Islet of Langerhans (tissue), 1 donor: ENCODE results near the gene FIBCD1.

ENCODE experiments used
- FAIRE-seq: peaks from one replicate; lab custom pipeline; 2011; peaks lifted over from hg19 to GRCh38; lab: Jason Lieb, UNC

Gene FIBCD1

DNA sequence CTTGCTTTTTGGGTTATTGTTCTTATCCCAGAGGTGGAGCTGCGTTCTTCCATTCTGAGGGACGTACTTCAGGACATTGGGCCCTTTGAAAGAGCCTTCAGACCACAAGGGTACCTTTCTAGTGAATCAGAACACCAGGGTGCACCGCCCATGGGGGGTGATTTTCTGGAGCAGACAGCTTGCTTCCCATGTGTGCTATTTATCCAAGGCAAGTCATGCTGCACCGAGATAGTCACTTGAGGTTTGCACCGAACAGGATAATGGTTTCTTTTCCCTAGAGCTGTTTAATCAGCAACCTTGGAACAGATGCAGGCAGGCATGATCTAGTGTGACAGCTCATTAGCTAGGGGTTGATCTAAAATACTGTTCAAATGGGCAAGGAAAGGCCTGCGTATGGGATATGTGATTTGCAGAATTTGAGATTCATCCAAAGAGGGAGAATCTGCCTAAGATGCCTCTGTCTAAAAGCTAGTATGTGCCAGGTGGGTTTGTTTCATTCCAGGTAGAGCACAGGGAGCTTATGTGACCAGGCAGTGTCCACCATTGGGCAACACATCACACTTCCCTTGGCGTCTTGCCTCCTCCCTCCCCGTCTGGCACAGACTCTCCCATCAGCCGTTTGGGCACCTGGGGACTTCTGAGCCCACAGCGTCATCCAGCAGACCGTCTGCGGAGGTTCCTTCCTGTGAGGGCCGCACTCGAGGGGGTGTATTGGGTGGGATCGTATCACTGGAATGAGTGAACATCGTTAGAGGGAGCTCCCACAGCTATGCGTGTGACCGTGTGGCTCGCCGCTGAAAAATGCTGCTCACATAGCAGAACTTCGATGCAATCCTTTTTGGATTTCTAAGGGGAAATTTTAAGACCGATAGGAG is 80.9 kb downstream of the FIBCD1 start:
- FAIRE-seq, result no peak

DNA sequence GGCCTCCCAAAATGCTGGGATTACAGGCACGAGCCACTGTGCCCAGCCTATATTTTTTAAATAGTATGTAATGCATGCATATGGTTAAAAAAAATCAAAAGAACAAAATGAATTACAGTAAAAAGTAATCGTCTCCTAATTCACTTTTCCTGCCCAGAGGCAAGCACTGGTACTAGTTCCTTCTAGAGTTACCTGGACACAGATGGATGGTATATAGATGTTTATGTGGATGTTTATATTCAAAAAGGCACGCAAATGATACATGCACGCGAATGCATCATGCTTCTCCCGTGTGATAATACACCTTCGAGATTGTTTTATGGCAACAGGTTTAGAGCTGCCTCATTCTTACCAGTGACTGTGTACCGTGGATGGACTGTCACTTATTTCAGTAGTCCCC is 82.6 kb downstream of the FIBCD1 start:
- FAIRE-seq, result no peak

DNA sequence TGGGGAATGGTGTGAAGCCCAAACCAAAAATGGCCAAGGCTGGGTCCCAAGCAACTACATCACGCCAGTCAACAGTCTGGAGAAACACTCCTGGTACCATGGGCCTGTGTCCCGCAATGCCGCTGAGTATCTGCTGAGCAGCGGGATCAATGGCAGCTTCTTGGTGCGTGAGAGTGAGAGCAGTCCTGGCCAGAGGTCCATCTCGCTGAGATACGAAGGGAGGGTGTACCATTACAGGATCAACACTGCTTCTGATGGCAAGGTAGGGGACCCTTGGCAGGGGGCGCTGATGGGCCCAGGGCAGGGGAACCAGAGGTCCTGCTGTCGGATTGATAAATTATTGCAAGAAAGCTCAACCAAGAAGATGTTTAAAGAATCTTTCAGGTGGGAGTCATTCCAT is 84.2 kb downstream of the FIBCD1 start:
- FAIRE-seq, result no peak

DNA sequence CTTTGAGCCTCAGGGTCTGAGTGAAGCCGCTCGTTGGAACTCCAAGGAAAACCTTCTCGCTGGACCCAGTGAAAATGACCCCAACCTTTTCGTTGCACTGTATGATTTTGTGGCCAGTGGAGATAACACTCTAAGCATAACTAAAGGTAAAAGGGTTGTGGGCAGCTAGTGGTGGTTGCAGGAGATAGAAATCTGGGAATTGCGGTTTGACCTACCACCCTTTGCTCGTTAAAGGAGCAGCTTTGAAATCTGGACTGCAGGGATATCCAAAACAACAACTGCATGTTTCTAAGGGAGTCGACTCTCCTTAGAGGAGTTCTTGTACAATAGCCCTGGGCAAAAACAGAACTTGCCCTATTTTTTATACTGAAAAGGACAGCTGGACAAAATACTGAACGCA is 85.0 kb downstream of the FIBCD1 start:
- no peak for FAIRE-seq

DNA sequence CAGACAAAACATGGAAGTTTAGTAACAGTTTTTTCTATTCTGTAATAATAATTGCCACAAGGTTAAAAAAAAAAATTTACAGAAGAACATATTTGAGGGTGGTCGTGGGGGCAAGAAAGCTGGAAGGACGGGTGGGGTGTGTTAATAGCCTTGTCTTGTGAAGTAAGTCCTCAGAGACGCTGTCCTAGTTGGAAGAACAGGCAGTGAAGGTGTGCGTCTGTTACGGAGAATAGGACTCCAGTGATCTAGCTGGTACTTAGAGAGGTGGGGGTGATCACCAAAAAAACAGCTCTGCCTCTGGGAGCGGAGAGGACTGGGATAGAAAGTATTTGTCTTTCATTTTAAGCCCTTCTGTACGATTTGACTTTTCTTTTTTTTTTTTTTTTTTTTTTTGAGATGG is 86.2 kb downstream of the FIBCD1 start:
- FAIRE-seq, result no peak
